ENCODE results near the gene UGT1A8.

UGT1A8 gene

DNA sequence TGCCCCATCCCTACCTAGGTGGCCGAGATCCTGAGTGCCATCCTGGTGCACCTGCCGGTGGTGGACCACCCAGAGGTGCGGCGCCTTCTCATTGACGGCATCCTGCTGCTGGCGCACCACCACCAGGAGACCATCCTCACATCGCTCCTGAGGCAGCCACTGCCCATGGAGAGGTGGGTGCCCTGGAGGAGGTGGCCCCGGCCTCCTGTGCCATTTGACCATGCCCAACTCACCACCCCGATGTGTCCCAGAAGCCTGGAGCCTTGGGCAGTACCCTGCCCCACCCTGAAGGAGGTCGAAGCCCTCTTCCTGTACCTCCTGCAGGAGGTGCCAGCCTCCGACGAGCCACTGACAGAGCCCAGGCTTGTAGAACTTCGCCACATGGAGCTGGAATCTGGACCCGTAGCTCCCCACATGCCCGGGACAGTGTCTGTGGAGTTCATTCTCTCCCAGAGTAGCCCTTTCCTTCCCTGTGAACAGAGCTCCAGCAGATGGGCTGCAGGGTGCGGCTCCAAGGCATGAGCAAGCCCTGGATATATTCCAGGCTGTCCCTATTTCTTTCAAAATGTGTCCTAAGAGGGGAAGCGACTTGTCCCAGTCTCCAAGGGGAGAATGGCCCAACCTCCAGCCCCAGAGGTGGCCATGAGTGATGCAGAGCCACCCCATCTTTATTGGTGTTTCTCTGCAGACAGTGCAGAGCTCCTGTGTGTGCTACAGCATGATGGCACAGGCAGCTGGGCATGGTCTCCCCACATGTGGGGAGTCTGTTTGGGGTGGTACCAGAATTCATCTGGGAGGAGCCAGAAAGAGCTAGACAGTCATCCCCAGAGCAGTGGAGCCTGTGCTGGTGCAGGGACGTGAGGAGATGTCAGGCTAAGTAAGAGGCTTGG is 202.7 kb downstream of the UGT1A8 start:
- no peak for DNase-seq (ENCODE audit: low spot score)

- no peak for DNase-seq (ENCODE audit: low spot score)
These were observed 203.3 kb downstream of the UGT1A8 start for GRCh38 chr2:233820774-233821105.

- DNase-seq (ENCODE audit: low spot score): no peak
These were observed 203.8 kb downstream of the UGT1A8 start for GRCh38 chr2:233821196-233821595.

GRCh38 chr2:233821709-233822100 is 204.3 kb downstream of the UGT1A8 start:
- DNase-seq (ENCODE audit: low spot score): no peak

- DNase-seq (ENCODE audit: low spot score): no peak
These were observed 204.8 kb downstream of the UGT1A8 start for GRCh38 chr2:233822101-233822771.
